NOMO-1 treated with dmso at 0.1 percent for 144 hours (cell line): ENCODE data around the gene NECAB2.

Source experiments
- DNase-seq: peaks from one replicate; lab custom pipeline; 2025; ENCODE audit not compliant: unreplicated experiment; lab: John Stamatoyannopoulos, UW

NECAB2 gene

DNA sequence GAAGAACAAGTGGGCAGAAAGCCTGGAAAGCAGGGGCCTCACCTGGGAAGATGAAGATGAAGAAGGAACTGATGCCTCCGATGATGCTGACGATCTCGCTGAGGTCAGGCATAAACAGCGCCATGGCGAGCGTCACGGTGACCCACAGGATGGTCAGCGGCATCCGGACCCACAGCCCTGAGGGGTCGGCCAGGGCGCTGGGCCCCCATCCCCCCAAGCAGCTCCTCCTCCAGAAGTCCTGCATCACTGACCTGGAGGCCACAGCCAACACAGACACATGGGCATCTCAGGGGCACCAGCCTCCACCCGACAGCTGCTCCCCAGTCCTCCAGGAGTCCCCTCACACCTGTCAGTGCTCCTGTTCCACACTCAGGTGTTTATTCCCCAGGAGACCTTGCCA lies 48.4 kb downstream of the NECAB2 start:
- no peak for DNase-seq

DNA sequence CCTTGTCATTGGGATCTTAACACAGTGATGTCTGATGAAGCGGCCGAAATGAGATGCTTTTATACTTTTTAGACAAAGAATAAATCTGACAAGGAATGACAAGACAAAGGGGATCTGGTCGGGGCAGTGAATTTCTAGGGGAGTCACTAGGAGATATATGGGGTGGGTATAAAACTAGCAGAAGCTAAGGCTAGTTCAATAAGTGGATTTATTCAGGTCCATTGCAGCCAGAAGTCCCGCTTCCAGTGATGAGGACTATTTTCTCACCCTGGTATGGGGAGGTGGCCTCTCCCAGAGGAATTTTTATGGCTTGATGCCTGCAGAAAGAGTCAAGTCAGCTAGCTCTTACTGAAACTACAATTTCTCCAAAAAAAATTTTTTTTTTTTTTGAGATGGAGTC lies 50.7 kb downstream of the NECAB2 start:
- DNase-seq: no peak

DNA sequence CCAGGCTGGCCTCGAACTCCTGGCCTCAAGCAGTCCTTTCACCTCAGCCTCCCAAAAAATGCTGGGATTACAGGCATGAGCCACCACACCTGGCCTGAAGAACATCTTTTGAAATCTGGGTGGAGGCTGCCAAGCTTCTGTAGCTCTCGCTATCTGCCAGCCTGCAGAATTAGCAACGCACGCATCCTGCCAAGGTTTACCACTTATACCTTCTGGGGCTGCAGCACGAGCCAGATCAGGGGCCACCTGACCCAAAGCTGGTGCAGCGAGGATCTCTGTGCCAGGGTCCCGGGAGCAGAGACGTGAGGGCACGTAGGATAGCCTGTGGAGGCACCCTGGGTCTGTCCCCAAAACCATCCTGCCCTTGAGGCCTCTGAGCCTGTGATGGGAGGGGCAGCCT lies 52.3 kb downstream of the NECAB2 start:
- DNase-seq: no peak

DNA sequence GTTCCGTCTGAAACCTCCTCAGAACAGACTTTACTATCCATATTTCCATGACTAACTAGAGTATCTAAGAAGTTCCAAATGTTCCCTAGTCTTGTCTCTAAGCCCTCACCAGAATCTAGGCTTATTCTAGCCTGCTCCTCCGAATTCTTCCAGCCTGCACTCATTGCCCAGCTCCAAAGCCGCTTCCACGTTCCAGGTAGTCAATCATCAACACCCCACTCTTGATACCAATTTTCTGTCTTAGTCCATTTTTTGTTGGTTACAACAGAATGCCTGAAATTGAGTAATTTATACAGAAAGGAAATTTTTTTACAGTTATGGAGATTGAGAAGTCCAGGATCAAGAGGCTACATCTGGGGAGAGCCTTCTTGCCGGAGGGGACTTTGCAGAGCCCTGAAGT lies 53.4 kb downstream of the NECAB2 start:
- no peak for DNase-seq

DNA sequence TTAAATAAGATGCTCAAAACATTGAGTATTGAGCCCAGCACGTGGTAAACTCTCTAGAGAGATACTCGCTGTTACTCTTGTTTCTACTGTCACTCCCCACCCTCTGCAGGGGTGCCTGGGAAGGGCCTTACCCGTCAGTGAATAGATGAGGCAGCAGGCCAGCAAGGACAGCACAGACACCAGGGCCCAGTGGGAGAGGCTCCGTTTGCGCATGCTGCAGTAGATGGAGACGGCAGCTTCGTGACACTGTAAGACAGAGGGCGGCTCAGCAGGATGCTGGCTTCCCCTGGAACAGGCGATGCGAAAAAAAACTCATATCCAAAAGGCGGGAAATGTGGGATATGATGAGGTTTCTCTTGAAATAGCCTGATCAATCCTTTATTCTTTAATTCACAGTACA lies 54.6 kb downstream of the NECAB2 start:
- DNase-seq: no peak

DNA sequence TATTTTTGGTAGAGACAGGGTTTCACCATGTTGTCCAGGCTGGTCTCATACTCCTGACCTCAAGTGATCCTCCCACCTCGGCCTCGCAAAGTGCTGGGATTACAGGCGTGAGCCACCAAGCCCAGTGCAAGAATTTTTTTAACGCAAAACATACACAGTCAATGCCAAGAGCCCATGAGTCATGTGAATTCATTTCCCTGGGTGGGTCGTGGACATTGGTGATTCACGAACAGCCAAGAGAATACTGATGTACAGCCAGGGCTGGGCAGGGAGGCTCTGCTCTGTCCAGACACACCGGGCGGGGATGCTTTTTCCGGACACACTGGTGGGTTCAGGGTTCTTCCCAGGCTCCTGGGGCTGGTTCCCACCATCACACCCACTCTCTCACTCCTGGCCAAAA lies 56.8 kb downstream of the NECAB2 start:
- DNase-seq: no peak

DNA sequence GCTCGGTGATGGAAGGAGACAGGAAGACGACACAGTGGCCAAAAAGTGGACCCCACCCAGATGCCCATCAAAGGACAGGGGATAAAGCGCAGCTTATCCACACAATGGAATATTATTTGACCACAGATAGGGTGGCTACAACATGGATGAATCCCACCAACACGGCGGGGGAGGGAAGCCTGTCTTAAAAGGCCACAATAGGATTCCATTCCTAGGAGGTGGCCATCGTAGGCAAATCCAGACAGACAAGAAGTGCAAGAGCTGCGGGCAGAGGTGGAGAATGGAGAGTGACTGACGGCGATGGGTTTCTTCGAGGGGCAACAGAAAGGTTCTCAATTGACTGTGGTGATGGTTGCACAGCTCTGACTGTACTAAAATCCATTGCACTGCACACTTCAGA lies 58.6 kb downstream of the NECAB2 start:
- no peak for DNase-seq

DNA sequence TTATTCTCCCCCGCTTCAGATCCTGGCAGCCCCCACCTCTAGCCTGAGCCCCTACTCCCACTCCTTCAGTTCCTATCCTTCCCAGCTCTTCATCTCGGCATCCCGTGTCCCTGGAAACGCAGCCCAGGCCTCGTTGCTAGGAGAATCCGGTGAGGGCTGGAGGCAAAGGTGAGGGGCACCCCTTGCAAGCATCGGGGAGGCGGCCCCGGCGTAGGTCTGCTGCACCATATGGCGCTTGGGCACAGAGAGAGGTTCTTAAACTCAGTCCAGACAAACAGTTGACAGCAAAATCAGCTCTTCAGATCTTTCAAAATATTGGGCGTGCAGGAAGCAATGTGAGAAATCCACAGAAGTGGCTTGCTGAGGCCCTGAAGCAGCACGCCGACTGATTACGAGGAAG lies 59.6 kb downstream of the NECAB2 start:
- DNase-seq: no peak

DNA sequence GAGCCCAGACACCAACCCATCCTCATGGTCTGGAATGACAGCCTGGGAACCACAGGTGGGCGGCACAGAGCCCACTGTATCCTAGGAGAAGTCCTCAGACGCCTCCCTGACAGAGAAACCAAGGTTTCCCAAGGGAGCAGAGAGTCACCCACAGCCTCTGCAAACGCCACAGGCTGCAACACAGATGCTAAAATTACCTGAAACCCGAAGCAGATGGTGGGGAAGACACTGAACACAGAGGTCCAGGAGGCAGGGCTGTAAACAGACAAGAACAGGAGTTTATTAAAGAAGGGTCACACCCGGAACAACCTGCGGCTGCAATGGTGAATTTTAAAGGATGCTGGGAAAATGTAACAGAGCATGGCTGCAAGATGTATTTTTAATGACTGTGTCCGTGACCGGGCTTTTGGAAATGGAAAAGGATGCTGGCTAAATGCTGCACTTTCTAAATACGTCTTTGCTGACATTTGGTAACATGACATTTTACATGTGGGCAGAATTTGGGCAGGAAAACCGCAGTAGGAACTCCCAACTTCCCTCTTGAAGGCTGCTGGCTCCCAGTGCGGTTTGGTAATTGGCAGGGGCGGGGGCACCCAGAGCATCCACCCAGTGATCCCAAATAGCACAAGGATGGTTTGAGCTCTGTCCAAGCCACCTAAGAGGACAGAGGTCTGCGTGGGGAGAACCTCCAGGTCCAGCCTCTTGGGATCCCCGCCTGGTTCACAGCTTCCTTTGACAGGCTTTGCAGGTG lies 61.4 kb downstream of the NECAB2 start:
- DNase-seq: peak; percentile 20

DNA sequence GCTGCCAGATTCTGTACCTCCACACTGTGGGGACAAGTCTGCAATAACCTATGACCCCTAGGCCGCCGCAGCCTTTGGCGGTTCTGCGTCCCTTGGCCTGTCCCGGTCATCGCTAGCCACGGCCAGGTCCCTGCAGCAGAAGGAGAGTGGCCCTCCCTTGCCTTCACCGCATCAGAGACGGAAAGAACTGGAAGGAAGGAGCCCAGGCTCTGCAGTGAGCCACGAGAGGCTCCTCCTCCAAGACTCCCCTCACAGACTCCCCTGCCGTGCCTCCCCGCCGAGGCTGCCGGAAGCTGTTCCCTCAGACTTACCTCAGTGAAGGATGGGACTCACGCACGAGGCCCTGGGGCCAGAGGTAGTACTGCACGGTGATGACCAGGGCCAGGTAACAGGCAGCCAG lies 63.5 kb downstream of the NECAB2 start:
- DNase-seq: no peak

DNA sequence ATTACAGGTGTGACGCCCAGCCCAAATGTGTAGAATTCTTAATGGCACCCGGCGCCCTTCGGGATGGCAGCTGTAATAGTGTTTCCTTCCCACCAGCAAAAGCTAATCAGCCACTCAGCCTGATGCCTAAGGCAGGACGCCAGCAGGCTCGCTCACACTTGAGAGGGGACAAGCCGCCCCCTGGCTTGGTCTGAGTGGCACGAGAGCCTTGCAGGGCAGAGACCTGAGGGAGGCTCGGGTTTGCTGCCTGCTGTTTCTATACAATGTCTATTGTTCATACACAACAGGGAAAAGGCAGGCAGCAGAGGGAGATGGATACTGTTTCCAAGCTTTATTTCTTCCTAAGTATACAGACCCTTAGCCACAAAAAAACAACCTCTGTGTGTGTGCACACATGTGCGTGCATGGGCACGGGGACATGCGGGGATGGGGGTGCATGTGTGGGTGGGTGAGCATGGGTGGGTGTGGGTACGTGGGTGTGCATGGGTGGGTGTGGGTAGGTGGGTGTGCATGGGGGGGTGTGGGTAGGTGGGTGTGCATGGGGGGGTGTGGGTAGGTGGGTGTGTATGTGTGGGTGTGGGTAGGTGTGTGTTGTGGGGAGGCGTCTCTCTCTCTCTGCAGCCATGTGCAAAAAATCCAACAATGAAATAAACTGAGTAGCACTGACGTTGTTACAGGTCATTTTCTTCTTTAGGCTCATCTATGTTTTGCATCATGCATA lies 64.6 kb downstream of the NECAB2 start:
- no peak for DNase-seq

DNA sequence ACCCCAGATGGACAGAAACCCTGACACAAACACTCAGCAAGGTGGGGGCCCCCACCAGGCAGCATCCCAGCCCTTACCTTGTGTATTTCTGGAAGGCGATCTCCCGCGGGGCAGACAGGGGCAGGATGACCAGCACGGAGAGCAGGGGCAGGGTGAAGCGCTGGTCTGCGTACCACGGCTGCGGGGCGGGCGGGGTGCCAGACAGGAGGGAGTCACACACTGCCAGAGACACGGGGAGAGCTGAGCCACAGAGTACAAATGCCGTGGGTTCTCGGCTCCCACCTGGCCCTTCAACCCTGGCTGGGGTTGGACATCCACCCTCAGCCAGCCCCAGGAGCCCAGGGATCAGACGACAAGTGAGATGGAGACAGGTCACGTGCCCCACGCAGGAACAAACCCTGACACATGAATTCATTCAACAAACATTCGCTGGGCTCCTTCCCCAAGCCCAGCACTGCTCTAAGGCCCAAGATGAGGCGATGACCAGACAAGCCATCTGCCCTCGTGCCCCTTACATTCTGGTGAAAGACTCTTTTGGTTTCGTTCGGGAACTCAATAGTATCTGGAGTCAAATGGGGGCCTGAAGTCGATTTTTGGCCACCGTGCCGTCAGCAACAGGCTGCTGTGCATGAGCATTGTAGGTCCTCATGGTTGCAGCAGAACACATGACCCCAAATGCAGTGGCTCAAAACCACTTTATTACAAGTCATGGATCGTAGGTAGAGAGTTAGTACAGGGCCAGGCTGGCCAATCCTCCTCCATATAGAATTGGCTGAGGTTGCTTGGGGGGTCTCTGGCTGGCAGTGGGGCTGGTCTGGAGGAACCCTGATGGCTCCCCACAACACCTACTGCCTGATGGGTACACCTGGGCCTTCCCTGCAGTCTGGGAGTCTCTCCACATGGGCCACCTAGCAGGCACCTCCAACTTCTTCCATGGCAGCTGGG lies 65.5 kb downstream of the NECAB2 start:
- DNase-seq: no peak

DNA sequence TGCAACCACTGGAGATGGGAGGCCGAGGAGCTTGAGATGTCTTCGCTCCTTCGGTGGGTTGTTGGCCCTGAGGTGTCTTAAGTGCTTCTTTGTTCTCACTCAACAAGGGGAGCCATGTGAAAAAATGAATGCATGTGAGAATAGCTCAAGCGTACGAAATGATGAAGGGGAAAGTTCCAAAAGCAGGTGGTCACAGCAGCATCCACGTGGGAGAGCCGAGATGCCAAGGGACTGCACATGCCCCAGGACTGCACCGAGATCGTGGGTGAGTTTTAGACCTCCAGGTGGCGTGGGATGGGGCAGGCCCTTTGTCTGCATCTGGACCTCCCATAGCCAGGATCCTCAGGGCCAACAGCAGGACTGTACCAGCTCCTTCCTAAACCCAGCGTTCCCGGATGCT lies 66.5 kb downstream of the NECAB2 start:
- no peak for DNase-seq

DNA sequence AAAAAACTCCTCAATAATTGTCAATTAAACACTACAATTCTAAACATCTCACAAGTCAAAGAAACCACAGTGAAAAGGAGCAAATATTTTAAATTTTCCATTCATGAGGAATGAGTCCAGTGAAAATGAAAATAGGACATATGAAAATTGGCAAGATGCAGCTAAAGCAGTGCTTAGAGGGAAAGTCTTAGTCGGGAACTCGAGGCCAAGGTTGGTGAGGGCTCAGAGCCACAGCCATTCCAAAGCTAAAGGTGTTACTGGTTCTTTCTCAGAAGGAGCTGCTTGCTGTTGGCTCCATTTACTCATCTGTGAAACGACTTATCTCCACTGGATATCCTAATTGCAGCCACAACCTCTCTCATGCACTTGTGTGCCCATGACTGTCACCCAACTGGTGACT lies 68.1 kb downstream of the NECAB2 start:
- no peak for DNase-seq

DNA sequence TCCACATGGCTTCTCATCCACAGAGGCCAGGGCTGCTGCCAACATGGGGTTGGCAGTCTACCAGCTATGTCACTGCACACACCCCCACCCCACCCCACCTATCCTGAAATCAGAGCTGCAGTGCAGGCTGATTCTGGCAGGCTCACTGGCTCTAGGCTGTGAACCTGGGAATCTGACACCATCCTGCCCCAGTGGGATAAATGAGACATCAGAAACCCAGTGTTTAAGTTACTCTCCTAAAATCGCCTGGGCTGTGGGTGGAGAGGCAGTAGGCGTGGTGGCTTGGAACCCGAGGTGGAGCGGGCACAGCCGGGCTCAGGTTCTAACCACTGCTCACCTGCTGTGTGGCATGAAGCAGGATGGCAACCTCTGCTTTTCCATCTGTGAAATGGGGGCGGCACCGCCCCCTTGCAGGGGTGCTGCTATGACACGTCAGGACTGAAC lies 69.0 kb downstream of the NECAB2 start:
- no peak for DNase-seq

DNA sequence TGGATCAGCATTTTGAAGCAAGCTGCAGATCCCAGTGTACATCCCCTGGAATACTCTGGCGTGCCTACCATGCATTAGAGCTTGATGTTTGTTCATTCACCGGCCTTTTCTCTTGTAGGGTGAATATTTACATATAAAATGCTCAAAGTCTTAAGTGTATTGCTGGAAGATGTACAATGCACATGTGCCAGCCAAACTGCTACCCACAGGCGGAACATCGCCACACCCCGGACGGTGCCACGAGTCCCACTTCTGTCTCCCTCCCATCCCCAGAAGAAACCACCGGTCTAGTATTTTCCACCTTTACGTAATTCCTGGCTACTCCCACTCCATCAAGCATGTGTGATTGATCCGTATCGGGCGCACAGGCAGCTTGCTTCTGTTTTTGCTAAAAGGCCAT lies 70.4 kb downstream of the NECAB2 start:
- no peak for DNase-seq

DNA sequence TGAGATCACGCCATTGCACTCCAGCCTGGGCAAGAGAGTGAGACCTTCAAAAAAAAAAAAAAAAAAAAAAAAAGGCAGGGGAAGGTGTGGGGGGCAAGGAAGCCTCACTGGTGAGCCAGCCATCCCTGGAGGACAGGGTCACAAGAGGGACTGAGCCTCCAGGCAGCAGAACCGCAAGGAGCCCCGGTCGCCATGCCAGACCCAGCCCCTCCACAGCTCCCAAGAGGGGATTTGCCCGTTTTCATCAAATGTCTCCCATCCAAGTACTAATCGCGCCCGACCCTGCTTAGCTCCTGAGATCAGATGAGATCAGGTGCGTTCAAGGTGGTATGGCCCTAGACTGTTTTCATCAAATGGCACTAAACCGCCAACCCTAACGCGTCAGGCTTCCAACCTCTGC lies 71.7 kb downstream of the NECAB2 start:
- no peak for DNase-seq

DNA sequence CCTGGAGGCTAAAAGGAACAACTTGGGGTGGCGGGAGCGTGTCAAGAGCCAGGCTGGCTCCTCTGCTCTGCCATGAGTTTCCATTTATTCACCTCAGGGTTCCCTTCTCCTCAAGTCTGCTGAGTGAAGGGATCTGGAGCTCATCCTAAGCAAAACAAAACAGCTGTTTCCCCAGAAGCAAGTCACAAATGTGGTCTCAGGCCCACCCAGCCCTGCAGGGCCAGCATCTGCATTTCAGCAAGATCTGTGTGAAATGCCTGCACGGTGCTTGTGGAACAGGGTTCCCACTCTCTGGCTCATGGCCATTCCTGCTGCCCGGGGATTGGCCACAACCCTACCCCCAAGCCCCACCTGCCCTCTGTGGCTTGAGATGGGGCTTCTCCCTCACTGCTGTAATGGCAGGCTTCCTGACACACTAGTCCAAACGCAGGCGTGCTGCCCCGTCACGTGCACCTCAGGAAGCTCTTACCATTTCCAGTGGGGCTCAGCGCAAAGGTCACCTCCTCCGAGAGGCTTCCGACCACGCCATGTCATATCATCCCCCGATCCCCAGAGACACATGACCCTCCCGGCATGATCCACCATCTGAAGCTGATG lies 72.3 kb downstream of the NECAB2 start:
- DNase-seq: no peak

DNA sequence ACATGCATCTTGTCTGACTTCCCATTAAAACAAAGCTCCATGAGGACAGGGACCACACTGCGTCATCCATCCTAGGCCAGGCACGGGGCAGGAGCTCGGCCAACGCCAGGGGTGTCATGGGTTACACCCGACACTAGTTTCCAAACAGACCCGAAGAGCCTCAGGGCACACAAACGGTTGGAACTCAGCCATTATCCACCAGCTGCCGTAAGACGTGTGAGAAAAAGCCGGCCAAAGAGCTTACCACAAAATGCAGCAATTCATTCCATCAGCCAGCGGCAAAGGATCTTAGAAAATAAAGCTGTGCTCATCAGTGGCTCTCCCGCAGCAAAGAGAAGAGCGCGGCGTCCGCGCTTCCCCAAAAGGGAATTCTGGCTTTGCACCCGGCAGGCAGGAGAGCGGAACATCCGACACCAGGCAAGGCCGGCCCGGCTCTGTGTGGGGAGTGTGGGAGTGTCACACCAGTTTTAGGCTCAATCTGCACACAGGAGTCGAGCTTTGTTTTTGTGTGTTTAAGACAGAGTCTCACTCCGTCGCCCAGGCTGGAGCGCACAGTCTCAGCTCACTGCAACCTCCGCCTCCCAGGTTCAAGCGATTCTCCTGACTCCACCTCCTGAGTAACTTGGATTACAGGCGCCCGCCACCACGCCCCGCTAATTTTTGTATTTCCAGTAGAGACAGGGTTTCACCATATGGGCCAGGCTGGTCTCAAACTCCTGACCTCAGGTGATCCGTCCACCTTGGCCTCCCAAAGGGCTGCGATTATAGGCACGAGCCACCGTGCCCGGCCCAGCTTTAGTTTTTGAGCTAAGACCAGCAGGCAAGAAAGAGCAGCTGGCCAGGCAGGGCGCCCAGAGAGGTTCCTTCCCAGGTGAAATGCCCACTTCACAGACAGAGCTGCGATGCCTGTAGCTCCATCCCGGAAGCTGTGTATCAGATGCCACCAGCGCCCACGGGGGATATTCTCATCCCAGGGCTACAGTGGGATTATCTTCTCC lies 73.1 kb downstream of the NECAB2 start:
- no peak for DNase-seq

DNA sequence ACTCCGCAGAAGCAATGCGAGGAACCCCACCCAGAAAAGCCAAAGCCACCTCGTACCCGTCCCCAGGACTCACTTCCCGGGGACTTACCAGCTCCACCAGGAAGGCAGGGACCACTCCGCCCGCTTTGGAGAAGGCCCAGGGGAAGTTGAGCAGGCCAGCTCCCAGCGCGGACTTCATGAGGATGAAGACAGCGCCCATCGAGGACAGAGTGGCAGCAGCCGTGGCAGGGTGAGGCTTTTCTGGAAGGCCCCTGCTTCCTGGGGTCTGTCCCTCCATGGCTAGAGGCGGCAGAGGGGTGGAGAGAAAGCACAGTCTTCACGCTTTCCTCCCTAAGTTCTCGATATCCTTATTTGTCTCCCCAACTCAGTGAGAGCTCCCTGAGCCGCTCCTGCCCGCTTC lies 73.8 kb downstream of the NECAB2 start:
- DNase-seq: no peak
